Measurements from ENCODE around the gene TMX2.
A peak's percentile ranks its signal among the peaks of the same experiment; 100 is the strongest.
"Not testable (repeated sequence)": the region's sequence is repeated elsewhere in the genome, so short reads cannot be mapped to it uniquely, and the experiment has no call there.

TMX2 gene, protein sequence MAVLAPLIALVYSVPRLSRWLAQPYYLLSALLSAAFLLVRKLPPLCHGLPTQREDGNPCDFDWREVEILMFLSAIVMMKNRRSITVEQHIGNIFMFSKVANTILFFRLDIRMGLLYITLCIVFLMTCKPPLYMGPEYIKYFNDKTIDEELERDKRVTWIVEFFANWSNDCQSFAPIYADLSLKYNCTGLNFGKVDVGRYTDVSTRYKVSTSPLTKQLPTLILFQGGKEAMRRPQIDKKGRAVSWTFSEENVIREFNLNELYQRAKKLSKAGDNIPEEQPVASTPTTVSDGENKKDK

DNA sequence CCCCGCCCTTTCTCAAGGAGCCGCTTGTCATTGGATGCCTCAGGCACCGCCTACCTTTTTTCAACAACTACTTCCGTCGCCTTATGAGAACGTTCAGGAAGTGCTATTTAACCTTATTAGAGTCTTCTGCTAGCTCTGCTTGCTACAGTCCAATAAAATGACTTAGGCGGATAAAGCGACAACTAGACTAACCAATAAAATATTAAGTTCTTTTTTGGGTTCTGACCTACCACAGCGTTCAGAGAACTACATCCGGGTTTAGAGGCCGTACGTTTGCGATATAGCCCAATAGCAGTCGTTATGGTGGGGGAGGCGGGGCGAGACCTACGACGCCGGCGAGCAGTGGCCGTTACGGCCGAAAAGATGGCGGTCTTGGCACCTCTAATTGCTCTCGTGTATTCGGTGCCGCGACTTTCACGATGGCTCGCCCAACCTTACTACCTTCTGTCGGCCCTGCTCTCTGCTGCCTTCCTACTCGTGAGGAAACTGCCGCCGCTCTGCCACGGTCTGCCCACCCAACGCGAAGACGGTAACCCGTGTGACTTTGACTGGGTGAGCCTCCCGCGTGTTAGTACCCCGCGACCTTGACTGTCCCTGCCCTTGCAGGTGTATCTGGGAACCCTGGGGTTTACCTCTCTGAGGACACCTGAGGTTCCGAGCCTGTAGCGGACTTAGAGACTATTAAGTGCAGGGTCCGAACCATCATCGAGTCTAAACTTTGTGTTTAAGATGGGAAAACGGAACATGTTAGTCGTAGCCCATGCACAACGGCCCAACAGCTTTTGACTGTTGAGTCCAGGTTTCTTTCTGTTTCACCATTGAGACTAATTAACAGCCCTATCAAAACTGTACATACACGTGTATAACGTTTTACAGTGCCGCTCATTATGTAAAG is at the start of gene TMX2:
Gene TMX2, plus strand, starts transcription at position 338 of the 895 bp plus-strand sequence. Its CDS starts 26 bp downstream, at position 364.
- DNase-seq (ENCODE audit: low spot score), result peak; percentile 100

DNA sequence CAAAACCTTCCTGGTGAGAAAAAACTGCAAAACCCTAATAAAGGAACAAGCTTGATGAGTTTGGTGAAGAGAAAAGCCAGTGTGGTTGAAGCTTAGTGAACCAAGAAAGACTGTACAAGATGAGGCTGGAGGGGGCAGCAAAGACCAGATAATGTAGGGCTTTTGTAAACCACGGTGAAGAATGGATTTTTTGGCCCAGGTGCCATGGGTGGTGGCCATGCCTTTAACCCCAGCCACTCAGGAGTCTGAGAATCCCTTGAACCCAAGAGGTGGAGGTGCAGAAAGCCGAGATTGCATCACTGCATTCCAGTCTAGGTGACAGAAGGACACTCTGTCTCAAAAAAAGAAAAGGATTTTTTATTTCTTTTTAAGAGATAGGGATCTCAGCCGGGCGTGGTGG is 49.5 kb upstream of the TMX2 start:
- DNase-seq (ENCODE audit: low spot score), result no peak

DNA sequence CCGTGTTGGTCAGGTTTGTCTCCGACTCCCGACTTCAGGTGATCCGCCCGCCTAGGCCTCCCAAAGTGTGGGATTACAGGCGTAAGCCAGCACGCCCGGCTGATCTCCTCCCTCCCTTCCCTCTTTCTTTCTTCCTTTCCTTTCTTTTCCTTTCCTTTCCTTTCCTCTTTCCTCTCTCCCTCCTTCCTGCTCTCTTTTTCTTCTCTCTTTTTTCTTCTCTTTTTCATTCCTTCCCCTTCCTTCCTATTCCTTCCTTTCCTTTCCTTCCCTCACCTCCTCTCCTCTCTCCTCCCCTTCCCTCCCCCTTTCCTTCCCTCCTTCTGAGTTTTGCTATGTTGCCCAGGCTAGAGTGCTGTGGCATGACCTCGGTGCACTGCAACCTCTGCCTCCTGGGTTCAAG is 48.4 kb upstream of the TMX2 start:
- DNase-seq (ENCODE audit: low spot score), result no peak

DNA sequence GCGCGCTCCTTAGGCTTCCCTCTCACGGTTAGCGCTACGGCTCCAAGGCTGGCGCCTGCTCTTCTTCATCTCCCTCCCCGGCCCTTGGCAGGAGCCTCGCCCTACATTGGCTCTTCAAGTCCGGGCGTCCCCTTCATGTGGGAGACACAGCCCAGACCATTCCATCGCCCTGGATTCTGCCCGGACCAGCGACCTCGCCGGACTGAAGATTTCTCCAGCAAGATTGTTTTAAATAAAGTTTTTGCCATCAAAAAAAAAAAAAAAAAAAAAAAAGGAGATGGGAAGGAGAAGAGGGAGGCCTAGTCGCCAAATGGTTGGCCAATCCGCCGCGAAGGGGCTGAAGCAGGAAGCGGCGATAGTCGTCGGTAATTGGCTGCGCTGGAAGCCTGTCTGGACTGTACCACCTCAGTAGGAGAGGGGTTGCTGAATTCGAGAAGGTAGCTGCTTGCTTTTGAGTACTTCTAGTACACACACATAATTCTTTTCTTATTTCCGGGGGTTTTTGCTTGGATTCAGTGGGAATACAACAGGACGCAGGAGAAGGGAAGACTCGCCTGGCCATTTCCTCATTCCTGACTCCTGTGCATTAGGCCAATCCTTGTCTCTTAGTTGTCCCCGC is 45.2 kb upstream of the TMX2 start:
- peak; percentile 99 for DNase-seq (ENCODE audit: low spot score)

DNA sequence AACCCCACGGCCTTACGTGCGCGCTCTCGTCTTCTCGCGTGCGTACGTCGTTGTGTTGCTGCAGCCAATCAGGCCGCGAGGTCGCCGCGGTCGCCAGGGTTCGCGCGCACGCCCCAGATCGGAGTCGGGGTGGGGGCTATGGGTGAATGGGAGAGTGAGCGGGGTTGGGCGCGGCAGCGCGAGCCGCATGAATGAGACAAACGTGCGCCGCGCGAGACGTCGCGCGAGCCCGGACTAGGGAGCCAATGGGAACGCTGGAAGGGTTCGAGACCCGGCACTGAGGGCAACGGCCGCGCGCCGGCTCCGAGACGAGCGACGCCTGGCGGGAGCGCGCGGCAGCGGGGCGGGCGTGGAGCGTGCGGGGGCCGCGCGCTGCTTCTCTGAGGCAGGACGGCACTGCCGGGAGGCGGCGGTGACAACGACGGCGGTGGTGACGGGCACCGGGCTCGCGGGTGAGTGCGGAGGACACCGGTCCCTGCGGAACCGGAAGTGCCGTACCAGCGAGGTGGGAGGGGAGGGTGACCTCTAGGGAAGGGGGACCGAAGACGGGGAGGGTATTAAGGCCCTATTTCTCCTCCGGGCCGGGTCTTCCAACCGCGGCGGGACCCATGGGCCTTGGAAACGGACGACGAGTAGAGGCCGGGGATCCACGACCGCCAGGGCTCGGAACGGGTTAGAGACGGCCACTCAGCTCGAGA is 44.5 kb upstream of the TMX2 start, which contains the start of gene ZDHHC5:
Gene ZDHHC5, plus strand, starts transcription at position 379 of the 698 bp plus-strand sequence. CDS start 4,977 bp downstream, outside the sequence.
- peak; percentile 99 for DNase-seq (ENCODE audit: low spot score)

DNA sequence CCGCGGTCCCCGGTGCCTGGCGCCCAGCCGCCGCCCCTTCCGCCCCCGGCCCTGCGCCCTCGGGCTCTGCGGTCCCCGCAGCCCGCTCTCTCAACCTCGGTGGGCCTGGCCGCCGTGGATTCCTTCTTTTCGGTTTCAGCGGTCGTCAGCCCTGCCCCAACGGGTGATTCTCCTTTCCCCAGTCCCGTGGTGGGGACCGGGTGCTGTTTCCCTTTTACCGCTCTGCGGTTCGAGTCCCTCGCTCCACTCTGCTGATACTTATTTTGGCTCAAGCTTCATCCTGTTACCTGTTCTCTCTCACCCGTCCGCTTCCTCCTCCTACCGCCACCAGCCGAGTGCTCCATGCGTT is 44.0 kb upstream of the TMX2 start:
- DNase-seq (ENCODE audit: low spot score), result peak; percentile 13

DNA sequence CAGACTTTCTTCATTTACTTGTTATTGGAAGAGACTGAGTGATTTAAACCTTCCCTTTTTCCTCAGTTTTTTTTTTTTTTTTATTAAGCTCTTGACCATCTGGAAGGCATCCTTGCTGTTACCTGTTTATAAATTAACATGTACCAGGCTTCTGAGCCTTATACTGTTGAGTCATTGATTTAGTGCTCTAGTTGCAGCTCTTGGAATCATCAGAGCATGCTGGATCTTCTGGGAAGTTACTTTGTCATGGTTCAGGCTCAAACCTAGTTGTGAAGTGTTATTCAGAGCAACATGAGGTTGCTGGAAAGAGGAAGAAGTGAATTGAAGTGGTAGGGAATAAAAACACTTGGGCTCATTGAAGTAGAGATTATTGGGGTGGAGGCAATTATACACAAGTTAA is 38.1 kb upstream of the TMX2 start:
- DNase-seq (ENCODE audit: low spot score), result no peak

DNA sequence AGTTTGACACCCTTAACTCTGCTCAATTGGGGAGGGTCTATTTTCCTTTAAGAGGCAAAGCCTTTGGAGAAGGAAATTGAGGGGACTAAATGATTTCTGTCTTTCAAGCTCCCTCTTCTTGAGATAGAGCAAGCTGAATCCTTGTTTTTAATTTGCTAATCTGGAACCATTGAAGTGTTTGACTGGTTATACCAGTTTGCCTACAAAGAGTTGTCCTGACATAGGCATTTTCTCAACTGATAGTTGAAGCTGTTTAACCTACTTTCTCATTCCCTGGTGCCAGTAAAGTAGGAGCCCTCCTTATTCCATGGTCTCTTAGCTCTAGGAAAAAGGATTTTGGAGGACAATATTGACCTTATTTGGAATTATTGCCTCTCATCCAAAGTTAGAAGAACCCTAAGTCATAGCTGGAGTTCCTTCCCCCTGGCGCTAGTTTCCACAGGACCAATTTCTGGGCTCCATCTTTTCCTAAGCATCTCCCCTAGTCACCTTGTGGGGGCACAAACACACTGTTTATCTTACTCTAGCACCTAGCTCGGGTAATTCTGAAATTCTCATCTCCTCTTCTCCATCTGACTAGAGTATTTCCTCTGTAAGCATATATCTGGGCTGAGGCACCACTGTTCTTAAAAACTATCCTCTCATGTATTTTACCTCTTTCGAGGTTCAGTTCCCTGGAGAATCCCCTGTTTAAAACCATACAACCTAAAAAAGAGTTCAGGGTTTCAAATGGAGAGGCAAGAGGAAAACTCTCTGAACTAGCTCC is 37.0 kb upstream of the TMX2 start:
- no peak for DNase-seq (ENCODE audit: low spot score)

DNA sequence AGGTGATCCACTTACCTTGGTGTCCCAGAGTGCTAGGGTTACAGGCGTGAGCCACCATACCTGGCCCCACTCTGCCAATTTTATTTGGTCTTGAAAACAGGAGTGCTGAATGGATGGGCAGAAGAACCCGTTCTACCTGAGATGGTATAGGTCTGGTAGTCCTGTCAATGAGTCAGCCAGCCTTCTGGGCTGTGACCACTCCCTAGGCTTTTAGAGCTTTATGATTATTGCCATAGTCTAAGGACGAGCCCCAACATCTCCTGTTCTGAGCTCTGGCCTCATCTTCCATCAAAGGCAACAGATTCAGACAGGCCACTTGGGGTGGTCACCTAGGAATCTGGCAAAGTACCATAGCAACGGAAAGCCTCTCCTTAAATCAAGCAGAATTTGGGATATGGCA is 33.0 kb upstream of the TMX2 start:
- no peak for DNase-seq (ENCODE audit: low spot score)

DNA sequence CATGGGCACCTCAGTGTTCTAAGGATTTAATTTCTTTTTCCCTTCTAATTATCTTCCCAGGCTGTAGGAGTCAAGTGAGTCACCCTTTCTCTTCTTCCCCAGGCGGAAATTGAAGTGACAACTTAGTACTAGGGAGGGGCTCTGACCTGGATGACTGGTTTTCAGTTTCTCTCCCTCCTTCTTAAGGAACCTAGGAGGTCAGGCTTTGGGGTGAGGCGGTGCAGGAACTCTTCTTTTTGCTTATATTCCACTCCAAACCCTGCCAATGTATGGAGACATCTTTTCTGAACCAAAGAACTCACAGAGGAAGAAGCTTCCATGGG is 31.9 kb upstream of the TMX2 start:
- DNase-seq (ENCODE audit: low spot score), result no peak

DNA sequence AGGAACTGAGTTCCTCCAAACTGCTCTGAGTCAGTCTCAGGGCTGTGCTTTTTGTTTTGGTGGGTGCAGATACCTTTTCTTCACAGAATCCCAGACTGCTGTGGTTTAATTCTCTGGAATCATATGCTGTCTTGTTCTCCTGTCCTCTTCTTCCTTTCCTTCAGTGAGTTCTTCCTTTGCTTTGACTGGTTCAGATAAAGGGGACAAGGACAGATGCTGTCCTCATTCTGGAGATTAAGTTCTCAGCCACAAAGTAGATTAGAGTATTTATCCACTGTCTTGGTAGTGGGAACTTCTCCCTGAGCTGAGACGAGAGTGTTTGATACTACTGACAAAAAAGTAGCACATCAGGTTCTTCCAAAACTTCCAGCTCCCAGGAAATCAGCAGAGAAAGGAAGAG is 31.2 kb upstream of the TMX2 start:
- DNase-seq (ENCODE audit: low spot score), result no peak

DNA sequence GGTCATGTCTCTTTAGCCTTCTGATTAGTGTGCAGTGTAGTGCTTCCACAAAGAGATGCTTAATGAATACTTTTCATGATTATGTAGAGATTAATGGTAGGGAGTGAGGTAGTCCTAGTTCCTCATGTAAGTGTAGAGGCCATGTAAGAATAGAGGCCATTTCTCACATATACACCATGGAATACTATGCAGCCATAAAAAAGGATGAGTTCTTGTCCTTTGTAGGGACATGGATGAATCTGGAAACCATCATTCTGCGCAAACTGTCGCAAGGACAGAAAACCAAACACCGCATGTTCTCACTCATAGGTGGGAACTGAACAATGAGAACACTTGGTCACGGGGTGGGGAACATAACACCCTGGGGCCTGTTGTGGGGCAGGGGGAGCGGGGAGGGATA is 21.9 kb upstream of the TMX2 start:
- not testable (repeated sequence) for DNase-seq (ENCODE audit: low spot score)

DNA sequence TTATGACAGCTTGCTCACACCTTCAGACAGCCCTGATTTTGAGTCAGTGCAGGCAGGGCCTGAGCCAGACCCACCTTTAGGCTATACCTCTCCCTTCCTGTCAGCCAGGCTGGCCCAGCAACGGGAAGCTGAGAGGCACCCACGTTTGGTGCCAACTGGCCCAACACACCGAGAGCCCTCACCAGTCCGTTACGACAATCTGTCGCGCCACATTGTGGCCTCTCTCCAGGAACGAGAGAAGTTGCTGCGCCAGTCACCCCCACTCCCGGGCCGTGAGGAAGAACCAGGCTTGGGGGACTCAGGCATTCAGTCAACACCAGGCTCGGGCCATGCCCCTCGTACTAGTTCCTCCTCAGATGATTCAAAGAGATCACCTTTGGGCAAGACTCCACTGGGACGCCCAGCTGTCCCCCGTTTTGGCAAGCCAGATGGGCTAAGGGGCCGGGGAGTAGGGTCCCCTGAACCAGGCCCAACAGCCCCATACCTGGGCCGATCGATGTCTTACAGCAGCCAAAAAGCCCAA is 13.5 kb upstream of the TMX2 start:
- no peak for DNase-seq (ENCODE audit: low spot score)

DNA sequence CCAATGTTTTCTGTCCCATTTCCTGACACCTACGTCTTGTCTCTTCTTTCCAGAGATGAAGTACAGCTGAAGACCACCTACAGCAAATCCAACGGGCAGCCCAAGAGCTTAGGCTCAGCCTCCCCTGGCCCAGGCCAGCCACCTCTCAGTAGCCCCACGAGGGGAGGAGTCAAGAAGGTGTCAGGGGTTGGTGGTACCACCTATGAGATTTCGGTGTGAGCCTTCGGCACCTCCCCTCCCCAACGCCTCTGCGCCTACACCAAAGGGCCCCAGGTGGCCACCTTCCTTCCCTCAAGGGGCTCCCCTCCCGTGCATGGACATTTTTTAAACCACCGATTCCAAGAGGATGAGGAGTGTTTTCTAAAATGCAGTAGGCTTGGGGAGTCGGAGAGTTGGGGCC is 12.6 kb upstream of the TMX2 start:
- DNase-seq (ENCODE audit: low spot score), result no peak

DNA sequence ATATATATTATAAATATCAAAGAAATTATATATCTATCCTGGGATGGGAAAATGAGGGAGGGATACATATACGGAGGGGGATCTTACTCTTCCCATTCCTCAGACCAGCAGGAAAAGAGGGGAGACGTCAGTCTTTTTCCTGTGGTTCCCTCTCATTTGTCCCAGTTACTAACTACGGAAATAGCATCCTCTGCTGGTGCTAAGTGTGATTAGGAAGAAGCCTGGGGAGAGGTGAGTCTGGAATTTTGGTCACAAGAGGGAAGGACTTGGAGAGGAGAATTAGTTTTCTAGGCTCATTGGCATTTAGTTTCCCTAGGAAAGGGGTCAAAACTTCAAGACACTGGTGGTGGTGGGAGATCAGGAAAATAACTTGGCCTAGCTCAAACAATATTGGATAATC is 12.0 kb upstream of the TMX2 start:
- no peak for DNase-seq (ENCODE audit: low spot score)

DNA sequence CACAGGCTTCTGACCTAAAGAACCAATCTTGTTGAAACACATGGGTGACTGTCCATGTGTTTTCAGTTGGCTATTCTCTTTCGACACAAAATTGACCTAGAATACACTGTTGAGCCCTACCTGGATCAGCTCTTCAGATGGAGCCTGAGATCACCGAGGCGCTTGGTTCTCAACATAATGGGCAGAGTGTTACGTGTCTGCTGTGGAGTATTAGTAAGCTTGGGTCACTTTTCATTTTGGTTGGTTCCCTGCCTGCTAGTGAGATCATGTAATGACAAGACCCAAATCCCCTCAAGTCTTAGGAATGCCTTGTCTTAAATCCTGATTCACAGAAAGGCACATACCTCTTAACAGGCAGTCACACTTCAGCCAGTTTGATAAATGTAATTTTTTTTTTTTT is 9.1 kb upstream of the TMX2 start:
- no peak for DNase-seq (ENCODE audit: low spot score)

DNA sequence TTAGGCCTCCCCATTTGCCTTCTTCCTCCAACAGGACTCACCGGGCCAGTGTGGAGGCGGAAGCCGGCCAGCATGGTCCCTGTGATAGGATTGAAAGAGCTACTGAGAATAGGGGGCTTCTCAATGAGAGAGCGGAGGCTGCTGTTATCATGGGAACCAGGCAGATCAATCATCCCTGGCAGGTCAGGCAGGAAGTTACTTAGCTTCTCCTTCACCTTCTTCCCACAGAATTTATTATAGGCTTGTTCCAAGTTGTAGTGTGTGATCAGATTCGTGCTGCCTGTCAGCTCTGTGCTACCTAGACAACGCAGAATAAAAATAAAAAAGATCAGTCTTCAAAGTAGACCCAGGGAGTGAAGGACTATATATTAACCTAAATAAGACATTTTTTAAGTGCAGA is 7.5 kb upstream of the TMX2 start:
- DNase-seq (ENCODE audit: low spot score), result no peak

DNA sequence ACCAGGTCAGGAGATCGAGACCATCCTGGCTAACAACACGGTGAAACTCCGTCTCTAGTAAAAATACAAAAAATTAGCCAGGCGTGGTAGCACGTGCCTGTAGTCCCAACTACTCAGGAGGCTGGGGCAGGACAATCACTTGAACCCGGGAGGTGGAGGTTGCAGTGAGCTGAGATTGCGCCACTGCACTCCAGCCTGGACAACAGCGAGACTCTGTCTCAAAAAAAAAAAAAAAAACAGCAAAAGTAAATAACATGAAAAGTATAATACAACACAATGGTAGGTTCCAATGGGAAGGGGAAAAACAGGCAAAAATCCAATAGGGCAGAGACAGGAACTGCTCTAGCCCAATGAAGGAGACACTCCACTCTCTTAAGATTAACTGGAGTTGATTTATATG is 7.0 kb upstream of the TMX2 start:
- not testable (repeated sequence) for DNase-seq (ENCODE audit: low spot score)

DNA sequence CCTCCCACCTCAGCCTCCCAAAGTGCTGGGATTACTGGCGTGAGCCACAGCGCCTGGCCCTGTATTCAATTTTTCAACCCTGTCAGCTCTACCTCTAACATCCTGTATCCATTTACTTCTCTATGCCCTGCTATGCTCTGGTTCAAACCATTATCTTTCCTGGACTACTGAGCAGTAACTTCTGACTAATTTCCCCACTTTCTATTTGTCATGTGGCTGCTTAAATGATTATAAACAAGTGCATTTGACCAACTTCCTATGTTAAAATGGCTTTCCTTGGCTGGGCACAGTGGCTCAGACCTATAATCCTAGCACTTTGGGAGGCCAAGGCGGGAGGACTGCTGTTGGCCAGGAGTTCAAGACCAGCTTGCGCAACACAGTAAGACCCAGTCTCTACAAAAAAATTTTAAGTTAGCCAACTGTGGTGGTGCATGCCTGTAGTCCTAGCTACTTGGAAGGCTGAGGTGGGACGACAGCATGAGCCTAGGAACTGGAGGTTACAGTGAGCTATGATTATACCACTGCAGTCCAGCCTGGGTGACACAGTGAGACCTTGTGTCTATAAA is 2.5 kb upstream of the TMX2 start:
- no peak for DNase-seq (ENCODE audit: low spot score)

DNA sequence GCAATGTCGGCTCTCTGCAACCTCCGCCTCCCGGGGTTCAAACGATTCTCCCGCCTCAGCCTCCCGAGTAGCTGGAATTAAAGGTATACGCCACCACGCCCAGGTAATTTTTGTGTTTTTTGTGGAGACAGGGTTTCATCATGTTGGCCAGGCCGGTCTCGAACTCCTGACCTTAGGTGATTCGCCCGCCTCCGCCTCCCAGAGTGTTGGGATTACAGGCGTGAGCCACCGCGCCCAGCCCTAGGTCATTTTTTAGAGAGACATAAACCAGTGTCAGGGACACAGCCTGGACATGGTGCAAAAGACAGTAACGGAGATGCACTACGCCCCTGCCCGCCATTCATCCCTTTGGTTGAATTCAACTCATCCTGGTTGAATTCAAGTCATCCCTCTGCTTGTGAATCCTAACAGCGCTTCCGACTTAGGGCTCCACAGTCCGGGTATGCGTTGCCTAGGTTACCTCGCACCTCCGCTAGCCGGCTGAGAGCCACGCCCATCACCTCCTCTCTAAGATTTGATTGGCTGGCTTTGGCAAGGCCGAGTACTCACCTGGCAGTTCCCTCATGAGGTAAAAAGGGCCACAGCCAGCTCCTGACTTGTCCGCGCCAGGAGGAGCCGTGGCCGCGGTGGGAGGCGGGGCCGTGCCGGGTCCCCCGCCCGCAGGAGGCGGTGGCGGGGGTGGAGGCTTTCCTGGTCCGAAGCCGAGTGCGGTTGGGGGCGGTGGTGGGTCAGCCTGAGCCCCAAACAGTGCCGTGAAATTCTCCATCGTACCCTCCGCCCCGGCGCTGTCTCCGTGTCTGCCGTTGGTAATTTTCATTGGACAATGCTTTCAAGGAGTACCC is 758 bp upstream of the TMX2 start, which contains the start of gene MED19:
Gene MED19, minus strand, starts transcription at position 802 of the 842 bp plus-strand sequence. Its CDS starts 36 bp downstream, at position 766.
- peak; percentile 92 for DNase-seq (ENCODE audit: low spot score)
